Measurements from ENCODE around the gene DNAJC8.
A peak's percentile ranks its signal among the peaks of the same experiment; 100 is the strongest.

Gene DNAJC8

GRCh38 chr1:28249013-28249865 is 16.4 kb upstream of the DNAJC8 start:
- H3K4me3 ChIP-seq (replicated peaks; ENCODE audit: low read depth, low read length): no peak overlapping the region
- no peak for TF ChIP-seq CTCF (IDR thresholded peaks at IDR 0.05; ENCODE audit: insufficient read depth, low read length, poor library complexity, severe bottlenecking)
- DNase-seq (ENCODE audit: extremely low read depth, insufficient read length): peak; percentile 39
- no peaks in the 10 kb centered on the region for H3K36me3 ChIP-seq (ENCODE audit: control insufficient read depth, insufficient read depth, low read length)
- no peaks in the 10 kb centered on the region for H3K27me3 ChIP-seq (replicated peaks; ENCODE audit: control insufficient read depth, insufficient read depth, low read length)

DNA sequence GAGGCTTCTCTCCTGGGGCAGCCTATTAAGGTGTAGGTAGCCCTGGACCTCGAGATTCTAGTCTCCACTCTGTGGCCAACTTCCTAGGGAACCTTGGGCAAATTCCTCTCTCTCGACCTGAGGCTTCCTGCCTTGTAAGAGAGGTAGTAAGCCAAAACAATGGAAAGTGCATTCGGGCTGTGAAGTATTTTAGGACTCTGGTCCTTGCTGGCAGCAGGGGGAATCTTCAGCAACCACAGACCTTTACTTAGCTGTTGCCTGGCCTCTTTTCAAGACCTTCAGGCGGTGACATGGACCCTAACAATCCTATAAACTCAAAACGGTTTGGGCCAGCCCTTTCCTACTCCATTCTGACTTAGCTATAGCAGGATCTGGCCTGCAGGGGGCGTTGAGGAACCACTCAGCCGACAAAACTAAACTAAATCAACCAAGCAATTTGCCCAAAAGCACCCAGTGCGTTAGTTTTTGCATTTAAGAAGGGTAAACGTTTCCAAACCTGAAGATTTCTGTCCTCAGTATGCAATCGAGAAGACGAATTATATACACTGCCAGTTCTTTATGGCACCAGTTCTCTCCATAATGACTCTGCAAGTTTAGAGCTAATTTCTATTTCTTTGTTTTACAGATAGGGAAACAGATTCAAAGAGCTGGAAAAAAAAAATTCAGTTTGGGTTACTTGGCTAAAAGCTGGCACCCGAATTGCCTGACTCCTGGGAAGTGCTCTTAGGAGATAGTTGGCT is 15.6 kb upstream of the DNAJC8 start:
- no peaks in the 10 kb centered on the region for H3K27me3 ChIP-seq (replicated peaks; ENCODE audit: control insufficient read depth, insufficient read depth, low read length)
- peak; percentile 42 for DNase-seq (ENCODE audit: extremely low read depth, insufficient read length)
- no peaks in the 10 kb centered on the region for H3K36me3 ChIP-seq (ENCODE audit: control insufficient read depth, insufficient read depth, low read length)
- TF ChIP-seq CTCF (IDR thresholded peaks at IDR 0.05; ENCODE audit: insufficient read depth, low read length, poor library complexity, severe bottlenecking): peak; percentile 95
- H3K4me3 ChIP-seq (replicated peaks; ENCODE audit: low read depth, low read length): no peak overlapping the region

GRCh38 chr1:28247612-28248272 is 14.9 kb upstream of the DNAJC8 start:
- DNase-seq (ENCODE audit: extremely low read depth, insufficient read length): no peak
- H3K27me3 ChIP-seq (replicated peaks; ENCODE audit: control insufficient read depth, insufficient read depth, low read length): no peaks in the 10 kb centered on the region
- peak overlapping the region; percentile 49 for H3K4me3 ChIP-seq (replicated peaks; ENCODE audit: low read depth, low read length)
- no peaks in the 10 kb centered on the region for H3K36me3 ChIP-seq (ENCODE audit: control insufficient read depth, insufficient read depth, low read length)
- no peak for TF ChIP-seq CTCF (IDR thresholded peaks at IDR 0.05; ENCODE audit: insufficient read depth, low read length, poor library complexity, severe bottlenecking)

- TF ChIP-seq CTCF (IDR thresholded peaks at IDR 0.05; ENCODE audit: insufficient read depth, low read length, poor library complexity, severe bottlenecking): no peak
- Histone ChIP-seq H3K27me3 (replicated peaks; ENCODE audit: control insufficient read depth, insufficient read depth, low read length) (no peaks in the 10 kb centered on the region), H3K36me3 (ENCODE audit: control insufficient read depth, insufficient read depth, low read length) (no peaks in the 10 kb centered on the region), H3K4me3 (replicated peaks; ENCODE audit: low read depth, low read length) (peak overlapping the region; percentile 62)
- DNase-seq (ENCODE audit: extremely low read depth, insufficient read length): peak; percentile 55
These were observed 13.6 kb upstream of the DNAJC8 start for GRCh38 chr1:28246427-28246832.

DNA sequence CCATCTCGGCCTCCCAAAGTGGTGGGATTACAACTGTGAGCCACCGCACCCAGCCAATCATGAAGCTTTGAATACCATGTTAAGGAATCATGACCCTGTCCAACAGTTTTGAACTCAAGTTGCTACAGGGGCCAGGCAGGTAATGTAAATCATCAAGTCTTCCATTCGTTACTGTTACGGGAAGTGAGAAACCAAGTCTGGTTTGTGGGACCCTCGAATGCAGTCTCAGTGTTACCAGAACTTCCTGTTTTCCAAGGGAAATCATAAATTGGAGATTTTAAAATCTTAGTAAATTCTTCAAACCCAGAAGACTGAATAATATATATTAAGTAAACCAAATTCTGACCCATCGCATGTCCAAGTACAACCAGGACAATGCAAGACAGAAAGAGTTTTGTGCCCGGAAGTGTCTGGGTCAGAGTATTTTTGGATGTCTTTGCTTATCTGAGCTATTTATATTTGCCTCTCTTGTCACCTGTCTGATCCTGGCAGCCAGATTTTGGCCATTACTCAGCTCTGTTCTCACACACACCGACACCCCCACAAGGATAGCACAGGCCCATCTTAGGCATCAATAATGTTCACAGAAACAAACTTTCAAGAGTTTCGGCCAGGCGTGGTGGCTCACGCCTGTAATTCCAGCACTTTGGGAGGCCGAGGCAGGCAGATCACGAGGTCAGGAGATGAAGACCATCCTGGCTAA is 11.9 kb upstream of the DNAJC8 start:
- DNase-seq (ENCODE audit: extremely low read depth, insufficient read length): peak; percentile 73
- no peak for TF ChIP-seq CTCF (IDR thresholded peaks at IDR 0.05; ENCODE audit: insufficient read depth, low read length, poor library complexity, severe bottlenecking)
- Histone ChIP-seq H3K4me3 (replicated peaks; ENCODE audit: low read depth, low read length) (peak overlapping the region; percentile 2), H3K27me3 (replicated peaks; ENCODE audit: control insufficient read depth, insufficient read depth, low read length) (no peaks in the 10 kb centered on the region), H3K36me3 (ENCODE audit: control insufficient read depth, insufficient read depth, low read length) (peaks cover 2% of the 10 kb centered on the region; the same call in 1 of the 2 replicates)

Data from GM06990 (cell line).